Gastroesophageal sphincter (tissue), 4 donors: Measurements from ENCODE around the gene CGRRF1. TPM values are rescaled to one million over a fixed set of nuclear protein-coding genes. Genes with fewer than 3 reads are reported as not detected.

Source experiments
- ATAC-seq: fragments of 150-250 bp; one replicate; pipeline ENCODE4 v1.9.1; 2016; ENCODE audit warnings: mild to moderate bottlenecking, moderate library complexity
- H3K27ac ChIP-seq, 4 donors: fragments of 200-600 bp; sonication (generic) in 3 of 4; 1 replicate in 3 of 4; 2 replicates in 1 of 4; pipeline ENCODE4 v1.5.1; 2016 to 2019
- H3K27me3 ChIP-seq: fragments of 200-600 bp; sonication (generic); one replicate; pipeline ENCODE4 v1.5.1; 2019
- H3K36me3 ChIP-seq, 2 donors: fragments of 200-600 bp; sonication (generic); one replicate each; pipeline ENCODE4 v1.5.1; 2019; ENCODE audit warnings: control low read depth in 1 of 2
- H3K4me1 ChIP-seq, 3 donors: fragments of 200-600 bp; sonication (generic); 1 replicate in 2 of 3; 2 replicates in 1 of 3; pipeline ENCODE4 v1.5.1; 2016 to 2019; ENCODE audit warnings: control low read depth in 2 of 3
- H3K4me3 ChIP-seq, 2 donors: fragments of 200-600 bp; sonication (generic); one replicate each; pipeline ENCODE4 v1.5.1; 2019; ENCODE audit warnings: mild to moderate bottlenecking in 1 of 2, moderate library complexity in 1 of 2
- H3K9me3 ChIP-seq, 3 donors: fragments of 200-600 bp; sonication (generic); one replicate each; pipeline ENCODE4 v1.5.1; 2017 to 2019; ENCODE audit warnings: control low read depth in 2 of 3
- EP300 ChIP-seq: sonication (generic); formaldehyde crosslinking; IDR thresholded peaks from one replicate; pipeline ENCODE4 v1.6.1; 2017; ENCODE audit warnings: antibody characterized with exemption, mild to moderate bottlenecking
- POLR2A ChIP-seq, 2 donors: fragments of 450-650 bp; IDR thresholded peaks; one replicate each; pipeline ENCODE4 v1.6.1; 2017; ENCODE audit warnings: antibody characterized with exemption in 2 of 2, mild to moderate bottlenecking in 2 of 2, moderate library complexity in 1 of 2
- POLR2AphosphoS5 ChIP-seq: sonication (generic); formaldehyde crosslinking; IDR thresholded peaks from one replicate; pipeline ENCODE4 v1.6.1; 2017; ENCODE audit warnings: antibody characterized with exemption
- WGBS, 2 donors: methylation state at CpG; one replicate each; pipeline ENCODE4 v1.1.5; 2018; ENCODE audit warnings: low coverage in 1 of 2; 5-methylcytosine and 5-hydroxymethylcytosine counted together
- total RNA-seq, 4 donors: library from RNA; depleted of rRNA; stranded (reverse); fragments of >200 nt; gene quantifications; one replicate each; pipeline ENCODE4 v1.1.0, GENCODE V29; 2016
- TF ChIP-seq, protein P1 (sequence below), 4 experiments: fragments of 200-600 bp in 2 of 4; fragments of 450-650 bp in 2 of 4; sonication (generic) in 1 of 4; IDR thresholded peaks; one replicate each; pipeline ENCODE4 v1.5.1; 2017 to 2019; ENCODE audit warnings: antibody characterized with exemption in 4 of 4, mild to moderate bottlenecking in 2 of 4, moderate library complexity in 2 of 4

The CGRRF1 gene
- total RNA-seq, 4 donors from 2014 or later: 12.3 to 32.8 (median 22.2) TPM

DNA sequence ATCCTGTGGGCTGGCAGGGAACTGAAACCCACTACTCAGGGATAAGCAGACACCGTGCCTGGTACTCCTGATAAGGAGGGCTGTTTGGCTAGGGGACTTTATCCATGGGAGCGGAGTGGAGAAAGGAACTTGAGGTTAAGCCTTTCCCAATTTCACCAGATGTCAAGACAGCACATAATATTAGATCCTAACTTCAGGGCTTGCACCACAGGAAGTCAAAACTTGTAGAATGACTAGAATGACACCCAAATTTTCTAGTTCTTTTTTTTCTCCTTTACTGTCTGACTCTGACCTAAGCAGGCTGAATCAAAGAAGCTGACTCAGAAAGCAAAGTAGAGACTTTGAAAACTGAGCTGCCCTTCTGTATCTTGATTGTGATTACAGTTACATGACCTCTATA lies 7.1 kb upstream of the CGRRF1 start:
- peak; percentile 46 for ATAC-seq
- no peaks in the 10 kb centered on the region for H3K36me3 ChIP-seq
- H3K27ac ChIP-seq: no peak overlapping the region

DNA sequence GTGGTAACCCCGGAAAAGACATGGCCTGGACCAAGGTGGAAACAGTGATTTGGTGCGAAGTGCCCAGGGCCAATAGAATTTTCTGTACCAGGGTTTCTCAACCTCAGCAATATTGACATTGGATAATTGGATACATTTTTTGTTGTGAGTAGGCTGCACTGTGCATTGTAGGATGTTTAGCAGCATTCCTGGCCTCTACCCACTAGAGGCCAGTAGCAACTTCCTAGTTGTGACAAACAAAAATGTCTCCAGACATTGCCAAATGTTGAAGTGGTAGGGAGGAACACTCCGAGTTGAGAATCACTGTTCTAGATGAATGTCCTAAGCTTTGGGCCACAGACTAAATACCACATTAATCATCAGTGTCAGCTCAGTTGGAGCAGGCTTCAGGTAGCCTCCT lies 6.2 kb upstream of the CGRRF1 start:
- no peaks in the 10 kb centered on the region for H3K9me3 ChIP-seq
- WGBS, 2 donors: 20 to 60% methylated on average over 1 to 2 of the region's 3 CpGs
- no peak overlapping the region for H3K4me3 ChIP-seq
- TF ChIP-seq POLR2AphosphoS5: no peak
- no peak for TF ChIP-seq EP300
- TF ChIP-seq, protein P1, sequence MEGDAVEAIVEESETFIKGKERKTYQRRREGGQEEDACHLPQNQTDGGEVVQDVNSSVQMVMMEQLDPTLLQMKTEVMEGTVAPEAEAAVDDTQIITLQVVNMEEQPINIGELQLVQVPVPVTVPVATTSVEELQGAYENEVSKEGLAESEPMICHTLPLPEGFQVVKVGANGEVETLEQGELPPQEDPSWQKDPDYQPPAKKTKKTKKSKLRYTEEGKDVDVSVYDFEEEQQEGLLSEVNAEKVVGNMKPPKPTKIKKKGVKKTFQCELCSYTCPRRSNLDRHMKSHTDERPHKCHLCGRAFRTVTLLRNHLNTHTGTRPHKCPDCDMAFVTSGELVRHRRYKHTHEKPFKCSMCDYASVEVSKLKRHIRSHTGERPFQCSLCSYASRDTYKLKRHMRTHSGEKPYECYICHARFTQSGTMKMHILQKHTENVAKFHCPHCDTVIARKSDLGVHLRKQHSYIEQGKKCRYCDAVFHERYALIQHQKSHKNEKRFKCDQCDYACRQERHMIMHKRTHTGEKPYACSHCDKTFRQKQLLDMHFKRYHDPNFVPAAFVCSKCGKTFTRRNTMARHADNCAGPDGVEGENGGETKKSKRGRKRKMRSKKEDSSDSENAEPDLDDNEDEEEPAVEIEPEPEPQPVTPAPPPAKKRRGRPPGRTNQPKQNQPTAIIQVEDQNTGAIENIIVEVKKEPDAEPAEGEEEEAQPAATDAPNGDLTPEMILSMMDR (IDR thresholded peaks at IDR 0.05): no peak
- TF ChIP-seq POLR2A (IDR thresholded peaks at IDR 0.05): no peak
- H3K4me1 ChIP-seq: no peaks in the 10 kb centered on the region
- no peak overlapping the region for H3K27ac ChIP-seq
- peaks cover 6% of the 10 kb centered on the region for H3K27me3 ChIP-seq
- ATAC-seq: no peak
- H3K36me3 ChIP-seq: no peaks in the 10 kb centered on the region

More for the DNA sequence above, 7.1 kb upstream of the CGRRF1 start:
- no peaks in the 10 kb centered on the region for H3K9me3 ChIP-seq
- 40 to 43% methylated on average over 1 of the region's 2 CpGs for WGBS, 2 donors
- no peak overlapping the region for H3K4me3 ChIP-seq
- peaks cover 7% of the 10 kb centered on the region for H3K27me3 ChIP-seq
- H3K4me1 ChIP-seq: no peaks in the 10 kb centered on the region
- no peak for TF ChIP-seq POLR2AphosphoS5
- TF ChIP-seq, protein P1 (IDR thresholded peaks at IDR 0.05): no peak
- TF ChIP-seq EP300: no peak
- TF ChIP-seq POLR2A (IDR thresholded peaks at IDR 0.05): no peak

- no peak for TF ChIP-seq POLR2A (IDR thresholded peaks at IDR 0.05)
- TF ChIP-seq, protein P1 (IDR thresholded peaks at IDR 0.05): no peak
- TF ChIP-seq POLR2AphosphoS5: no peak
- no peak for TF ChIP-seq EP300
- no peak overlapping the region for H3K4me3 ChIP-seq
- H3K4me1 ChIP-seq: peaks cover 11 to 44% (median 21%) of the 10 kb centered on the region in 3 donors
- H3K27ac ChIP-seq: no peak overlapping the region
- H3K27me3 ChIP-seq: no peaks in the 10 kb centered on the region
- H3K36me3 ChIP-seq: peaks cover 0 to 15% of the 10 kb centered on the region in 2 donors
- ATAC-seq: no peak
- peaks cover 0 to 9% (median 0%) of the 10 kb centered on the region in 3 donors for H3K9me3 ChIP-seq
- WGBS, 2 donors: 67 to 83% methylated on average over 1 of the region's 1 CpG
These were observed 2.7 kb downstream of the CGRRF1 start for GRCh38 chr14:54512393-54512792.

DNA sequence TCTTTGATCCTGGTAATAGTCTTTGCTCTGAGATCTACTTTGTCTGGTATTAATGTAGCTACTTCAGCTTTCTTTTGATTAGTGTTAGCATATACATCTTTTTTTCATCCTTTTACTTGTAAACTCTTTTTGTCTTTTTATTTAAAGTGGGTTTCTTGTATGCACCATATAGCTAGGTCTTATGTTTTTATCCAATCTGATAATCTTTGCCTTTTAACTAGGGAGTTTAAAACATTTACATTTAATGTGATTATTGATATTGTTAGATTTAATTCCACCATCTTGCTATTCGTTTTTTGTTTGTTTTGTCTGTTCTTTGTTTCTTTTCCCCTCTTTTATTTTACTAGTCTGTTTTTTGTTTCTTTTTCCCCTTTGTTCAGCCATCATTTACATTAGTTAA lies 6.0 kb downstream of the CGRRF1 start:
- ATAC-seq: no peak
- Histone ChIP-seq H3K27ac (no peak overlapping the region), H3K4me3 (no peak overlapping the region), H3K4me1 (peaks cover 10 to 33% (median 20%) of the 10 kb centered on the region in 3 donors), H3K36me3 (peaks cover 0 to 15% of the 10 kb centered on the region in 2 donors), H3K27me3 (no peaks in the 10 kb centered on the region), H3K9me3 (peaks cover 0 to 9% (median 0%) of the 10 kb centered on the region in 3 donors)
- TF ChIP-seq POLR2A (IDR thresholded peaks at IDR 0.05) (no peak), EP300 (no peak), POLR2AphosphoS5 (no peak)
- TF ChIP-seq, protein P1 (IDR thresholded peaks at IDR 0.05): no peak
- WGBS, 2 donors: 75 to 86% methylated on average over 1 of the region's 1 CpG

GRCh38 chr14:54516709-54517108 lies 7.0 kb downstream of the CGRRF1 start:
- Histone ChIP-seq H3K4me1 (peaks cover 4 to 23% (median 10%) of the 10 kb centered on the region in 3 donors), H3K27me3 (no peaks in the 10 kb centered on the region), H3K4me3 (no peak overlapping the region), H3K27ac (no peak overlapping the region), H3K36me3 (peaks cover 0 to 15% of the 10 kb centered on the region in 2 donors), H3K9me3 (peaks cover 0 to 9% (median 0%) of the 10 kb centered on the region in 3 donors)
- TF ChIP-seq, protein P1 (IDR thresholded peaks at IDR 0.05): no peak
- TF ChIP-seq EP300: no peak
- 87 to 100% methylated on average over 1 of the region's 1 CpG for WGBS, 2 donors
- no peak for ATAC-seq
